NB4 (cell line): ENCODE measurements around the gene PRR7.

Experiments
- MYC ChIP-seq: IDR thresholded peaks from 2 replicates; pipeline ENCODE4 v1.6.1; 2011; ENCODE audit warnings: low read depth, low read length
- POLR2A ChIP-seq: IDR thresholded peaks from 2 replicates; pipeline ENCODE4 v1.6.1; 2011; ENCODE audit warnings: mild to moderate bottlenecking; ENCODE audit not compliant: insufficient read length; ENCODE audit errors: extremely low read depth
- TF ChIP-seq, protein P1 (sequence below): IDR thresholded peaks from one replicate; pipeline ENCODE4 v1.5.1; 2012; ENCODE audit warnings: low read depth, low read length
- TF ChIP-seq, protein P2 (sequence below): IDR thresholded peaks from 2 replicates; pipeline ENCODE4 v1.6.1; 2011; ENCODE audit warnings: low read depth, low read length

DNA sequence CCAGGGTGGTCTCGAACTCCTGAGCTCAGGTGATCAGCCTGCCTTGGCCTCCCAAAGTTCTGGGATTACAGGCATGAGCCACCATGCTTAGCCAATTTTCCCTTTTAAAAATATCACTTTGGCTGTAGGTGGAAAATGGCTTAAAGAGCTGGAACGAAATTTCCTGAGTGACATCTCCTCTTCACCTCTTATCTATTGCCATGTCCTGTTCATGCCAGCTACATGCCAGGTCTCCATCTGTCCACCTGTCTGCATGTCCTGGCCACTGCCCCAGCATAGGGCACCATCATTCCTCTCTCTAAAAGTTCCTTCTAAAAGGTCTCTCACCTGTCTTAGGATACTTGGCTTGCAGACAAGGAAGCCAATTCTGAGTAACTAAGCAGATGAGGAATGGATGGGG, 22.9 kb upstream of the PRR7 start:
- TF ChIP-seq, protein P1, sequence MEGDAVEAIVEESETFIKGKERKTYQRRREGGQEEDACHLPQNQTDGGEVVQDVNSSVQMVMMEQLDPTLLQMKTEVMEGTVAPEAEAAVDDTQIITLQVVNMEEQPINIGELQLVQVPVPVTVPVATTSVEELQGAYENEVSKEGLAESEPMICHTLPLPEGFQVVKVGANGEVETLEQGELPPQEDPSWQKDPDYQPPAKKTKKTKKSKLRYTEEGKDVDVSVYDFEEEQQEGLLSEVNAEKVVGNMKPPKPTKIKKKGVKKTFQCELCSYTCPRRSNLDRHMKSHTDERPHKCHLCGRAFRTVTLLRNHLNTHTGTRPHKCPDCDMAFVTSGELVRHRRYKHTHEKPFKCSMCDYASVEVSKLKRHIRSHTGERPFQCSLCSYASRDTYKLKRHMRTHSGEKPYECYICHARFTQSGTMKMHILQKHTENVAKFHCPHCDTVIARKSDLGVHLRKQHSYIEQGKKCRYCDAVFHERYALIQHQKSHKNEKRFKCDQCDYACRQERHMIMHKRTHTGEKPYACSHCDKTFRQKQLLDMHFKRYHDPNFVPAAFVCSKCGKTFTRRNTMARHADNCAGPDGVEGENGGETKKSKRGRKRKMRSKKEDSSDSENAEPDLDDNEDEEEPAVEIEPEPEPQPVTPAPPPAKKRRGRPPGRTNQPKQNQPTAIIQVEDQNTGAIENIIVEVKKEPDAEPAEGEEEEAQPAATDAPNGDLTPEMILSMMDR, result no peak
- TF ChIP-seq POLR2A (no peak), MYC (no peak)
- TF ChIP-seq, protein P2, sequence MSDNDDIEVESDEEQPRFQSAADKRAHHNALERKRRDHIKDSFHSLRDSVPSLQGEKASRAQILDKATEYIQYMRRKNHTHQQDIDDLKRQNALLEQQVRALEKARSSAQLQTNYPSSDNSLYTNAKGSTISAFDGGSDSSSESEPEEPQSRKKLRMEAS, result no peak
